ENCODE results near the gene FNBP1. TPM values are rescaled to one million over a fixed set of nuclear protein-coding genes. Genes with fewer than 3 reads are reported as not detected.
A peak's percentile ranks its signal among the peaks of the same experiment; 100 is the strongest.

FNBP1 gene
- total RNA-seq, 1 experiment from 2014 or later: 36.5 TPM

DNA sequence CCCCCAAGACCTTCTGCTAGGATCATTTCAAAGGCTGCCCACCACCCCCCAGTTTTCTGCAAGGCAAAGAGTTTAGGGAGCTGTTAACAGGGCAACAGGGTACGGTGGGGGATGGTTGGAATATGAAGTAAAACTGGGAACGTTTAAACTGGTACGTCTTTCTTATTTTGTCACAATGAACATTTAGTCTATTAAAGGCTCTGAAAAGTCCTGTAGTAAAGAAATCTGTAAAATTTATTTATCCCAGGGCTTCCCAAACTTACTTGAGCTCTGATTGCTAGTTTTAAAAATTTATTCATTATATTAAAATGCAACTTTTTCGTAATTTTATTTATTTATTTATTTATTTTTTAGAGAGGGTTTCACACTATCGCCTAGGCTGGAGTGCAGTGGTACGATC, 145.7 kb downstream of the FNBP1 start:
- Histone ChIP-seq H2BK120ac (ENCODE audit: low read depth, low read length, poor library complexity, severe bottlenecking) (no peak overlapping the region), H4K91ac (ENCODE audit: insufficient read length, low read depth, low read length) (no peak overlapping the region), H2BK20ac (ENCODE audit: low read depth, low read length, poor library complexity, severe bottlenecking) (no peak overlapping the region), H3K18ac (ENCODE audit: insufficient read length, low read depth, low read length) (no peak overlapping the region), H4K8ac (replicated peaks; ENCODE audit: insufficient read length, low read depth, low read length) (no peak overlapping the region), H3K27ac (ENCODE audit: insufficient read length, low read depth, low read length) (no peak overlapping the region), H3K79me1 (ENCODE audit: insufficient read depth, low read depth, low read length, poor library complexity, severe bottlenecking) (no peaks in the 10 kb centered on the region), H3K56ac (ENCODE audit: insufficient read length, low read depth, low read length) (no peak overlapping the region), H3K14ac (ENCODE audit: insufficient read depth, low read length) (no peak overlapping the region), H3K23me2 (ENCODE audit: insufficient read length, low read depth, low read length, poor library complexity, severe bottlenecking) (no peaks in the 10 kb centered on the region), H3K79me2 (ENCODE audit: insufficient read depth, low read length) (no peaks in the 10 kb centered on the region), H4K5ac (ENCODE audit: insufficient read length, low read depth, low read length) (no peak overlapping the region), H2BK15ac (ENCODE audit: low read depth, low read length) (no peak overlapping the region), H3K9ac (ENCODE audit: extremely low read depth, insufficient read length, low read length) (no peak overlapping the region), H3K23ac (ENCODE audit: insufficient read length, low read depth, low read length) (no peak overlapping the region), H2AK5ac (ENCODE audit: insufficient read length, low read length) (no peak overlapping the region), H2AFZ (ENCODE audit: low read length) (no peak overlapping the region), H3T11ph (ENCODE audit: low read length) (no peak overlapping the region), H3K4me2 (ENCODE audit: insufficient read depth, insufficient read length, low read length) (no peak overlapping the region), H2BK12ac (ENCODE audit: insufficient read length, low read depth, low read length) (no peak overlapping the region), H3K4ac (ENCODE audit: low read depth, low read length) (no peak overlapping the region), H3K27me3 (ENCODE audit: insufficient read depth, low read length) (no peaks in the 10 kb centered on the region), H2BK5ac (ENCODE audit: insufficient read length, low read length) (no peak overlapping the region), H3K4me1 (ENCODE audit: insufficient read depth, low read length) (no peaks in the 10 kb centered on the region), H3K9me3 (ENCODE audit: control insufficient read depth, low read depth, low read length) (no peaks in the 10 kb centered on the region), H4K20me1 (ENCODE audit: control insufficient read depth, insufficient read depth, insufficient read length) (no peaks in the 10 kb centered on the region)
- no CpG with 5 or more reads among the region's 6 CpGs for WGBS (ENCODE audit: extremely low coverage, insufficient read length, low lambda C conversion rate)
- peak overlapping the region in 2 of 3 experiments; percentile 28 to 69; a peak in 2 of 7 replicates for H3K27ac Mint-ChIP-seq
- DNase-seq: no peak
- H3K4me1 Mint-ChIP-seq: peaks cover 4% of the 10 kb centered on the region in 2 experiments; a peak in 2 of 4 replicates
- H3K36me3 Mint-ChIP-seq (ENCODE audit: insufficient read depth in 1 of 3, low read depth in 3 of 3): peaks cover 21 to 59% (median 52%) of the 10 kb centered on the region in 3 experiments; a peak in 6 of 7 replicates
- no peak overlapping the region for H3K4me3 Mint-ChIP-seq
- TF ChIP-seq, protein P1, sequence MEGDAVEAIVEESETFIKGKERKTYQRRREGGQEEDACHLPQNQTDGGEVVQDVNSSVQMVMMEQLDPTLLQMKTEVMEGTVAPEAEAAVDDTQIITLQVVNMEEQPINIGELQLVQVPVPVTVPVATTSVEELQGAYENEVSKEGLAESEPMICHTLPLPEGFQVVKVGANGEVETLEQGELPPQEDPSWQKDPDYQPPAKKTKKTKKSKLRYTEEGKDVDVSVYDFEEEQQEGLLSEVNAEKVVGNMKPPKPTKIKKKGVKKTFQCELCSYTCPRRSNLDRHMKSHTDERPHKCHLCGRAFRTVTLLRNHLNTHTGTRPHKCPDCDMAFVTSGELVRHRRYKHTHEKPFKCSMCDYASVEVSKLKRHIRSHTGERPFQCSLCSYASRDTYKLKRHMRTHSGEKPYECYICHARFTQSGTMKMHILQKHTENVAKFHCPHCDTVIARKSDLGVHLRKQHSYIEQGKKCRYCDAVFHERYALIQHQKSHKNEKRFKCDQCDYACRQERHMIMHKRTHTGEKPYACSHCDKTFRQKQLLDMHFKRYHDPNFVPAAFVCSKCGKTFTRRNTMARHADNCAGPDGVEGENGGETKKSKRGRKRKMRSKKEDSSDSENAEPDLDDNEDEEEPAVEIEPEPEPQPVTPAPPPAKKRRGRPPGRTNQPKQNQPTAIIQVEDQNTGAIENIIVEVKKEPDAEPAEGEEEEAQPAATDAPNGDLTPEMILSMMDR (conservative IDR thresholded peaks at IDR 0.05): no peak
- no peaks in the 10 kb centered on the region; a peak in 1 of 5 replicates for H3K9me3 Mint-ChIP-seq
- no peaks in the 10 kb centered on the region for H3K27me3 Mint-ChIP-seq (ENCODE audit: low read depth)
